RKO (cell line): ENCODE data around the gene STAG1.
A peak's percentile ranks its signal among the peaks of the same experiment; 100 is the strongest.
"Not testable (repeated sequence)": the region's sequence is repeated elsewhere in the genome, so short reads cannot be mapped to it uniquely, and the experiment has no call there.

ENCODE experiments used
- DNase-seq: peaks from one replicate; pipeline ENCODE4 v3.0.0-alpha.2; 2016; ENCODE audit warnings: low spot score

Gene STAG1

GRCh38 chr3:136752172-136752421 lies at the start of gene STAG1:
STAG1 (minus strand) TSS chr3:136752378; CDS start chr3:136630898, 121,480 bp downstream.
- no peak for DNase-seq

- DNase-seq, result not testable (repeated sequence)
Measured at GRCh38 chr3:136801146-136801545, 49.0 kb upstream of the STAG1 start.

- no peak for DNase-seq
Measured at GRCh38 chr3:136792556-136793330, 40.6 kb upstream of the STAG1 start.

GRCh38 chr3:136790786-136791185 lies 38.6 kb upstream of the STAG1 start:
- no peak for DNase-seq

- DNase-seq, result no peak
Measured at GRCh38 chr3:136789976-136790375, 37.8 kb upstream of the STAG1 start.

GRCh38 chr3:136788154-136788553 lies 36.0 kb upstream of the STAG1 start:
- no peak for DNase-seq

- DNase-seq, result no peak
Measured at GRCh38 chr3:136787349-136787748, 35.2 kb upstream of the STAG1 start.

- no peak for DNase-seq
Measured at GRCh38 chr3:136783708-136784191, 31.6 kb upstream of the STAG1 start.

GRCh38 chr3:136780741-136781140 lies 28.6 kb upstream of the STAG1 start:
- no peak for DNase-seq

- no peak for DNase-seq
Measured at GRCh38 chr3:136778865-136779264, 26.7 kb upstream of the STAG1 start.

- DNase-seq, result no peak
Measured at GRCh38 chr3:136772709-136773108, 20.5 kb upstream of the STAG1 start.

- peak; percentile 46 for DNase-seq
Measured at GRCh38 chr3:136758160-136759102, 6.3 kb upstream of the STAG1 start.

GRCh38 chr3:136755192-136755591 lies 3.0 kb upstream of the STAG1 start:
- no peak for DNase-seq

GRCh38 chr3:136753326-136753939 lies 1.3 kb upstream of the STAG1 start:
- peak; percentile 30 for DNase-seq

GRCh38 chr3:136752422-136753325 lies 496 bp upstream of the STAG1 start:
- DNase-seq, result peak; percentile 96

GRCh38 chr3:136751316-136752171 lies 634 bp downstream of the STAG1 start:
- peak; percentile 83 for DNase-seq

- DNase-seq, result peak; percentile 62
Measured at GRCh38 chr3:136750897-136751315, 1.3 kb downstream of the STAG1 start.

- DNase-seq, result peak; percentile 39
Measured at GRCh38 chr3:136750209-136750896, 1.8 kb downstream of the STAG1 start.

GRCh38 chr3:136749602-136750001 lies 2.6 kb downstream of the STAG1 start:
- not testable (repeated sequence) for DNase-seq

GRCh38 chr3:136749091-136749490 lies 3.1 kb downstream of the STAG1 start:
- DNase-seq, result no peak
